GM18499 (cell line): ENCODE measurements around the gene SHROOM4.

Experiments
- ATAC-seq: cut with Tn5 transposase; IDR thresholded peaks from one replicate; pipeline ENCODE4 v1.9.1; 2021; ENCODE audit warnings: moderate number of reproducible peaks; ENCODE audit not compliant: insufficient read depth, unreplicated experiment

The SHROOM4 gene

GRCh38 chrX:50629774-50630173 is 184.2 kb downstream of the SHROOM4 start:
- ATAC-seq = no peak

DNA sequence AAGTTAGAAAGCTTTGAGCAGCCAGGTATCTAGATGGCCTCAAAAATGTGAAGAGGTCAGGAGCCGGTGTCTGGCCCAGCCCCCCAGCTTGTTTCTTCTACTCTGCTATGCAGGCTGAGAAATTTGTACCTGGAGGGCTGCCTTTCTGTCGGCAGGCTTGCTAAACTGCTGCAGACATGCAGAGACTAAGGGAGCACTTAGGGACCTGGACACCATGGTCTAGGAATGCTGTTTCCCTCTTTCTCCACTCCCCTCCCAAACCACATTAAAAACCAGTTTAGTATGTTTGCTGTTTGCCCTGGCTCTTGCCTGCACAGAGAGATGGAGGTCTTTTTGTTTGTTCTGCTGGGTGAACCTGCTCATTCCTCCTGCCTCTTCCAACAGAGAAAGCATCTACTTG is 186.3 kb downstream of the SHROOM4 start:
- no peak for ATAC-seq

DNA sequence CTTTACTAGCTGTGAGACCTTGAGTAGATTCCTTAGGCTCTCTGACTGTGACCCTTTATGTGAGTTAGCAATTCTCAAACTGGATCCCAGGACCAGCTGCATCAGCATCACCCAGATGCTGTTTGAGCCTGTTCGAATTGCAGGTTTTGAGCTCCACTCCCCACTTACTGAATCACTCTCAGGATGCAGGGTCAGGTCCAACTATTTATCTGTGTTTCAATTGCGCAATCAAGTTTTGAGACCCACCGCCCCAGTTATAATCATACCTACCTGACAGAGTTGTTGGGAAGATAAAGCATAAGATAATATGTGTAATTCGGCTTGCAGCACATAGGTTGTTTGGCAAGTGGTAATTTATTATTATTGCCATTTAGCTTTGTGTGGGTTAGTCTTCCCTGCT is 187.6 kb downstream of the SHROOM4 start:
- ATAC-seq = no peak

DNA sequence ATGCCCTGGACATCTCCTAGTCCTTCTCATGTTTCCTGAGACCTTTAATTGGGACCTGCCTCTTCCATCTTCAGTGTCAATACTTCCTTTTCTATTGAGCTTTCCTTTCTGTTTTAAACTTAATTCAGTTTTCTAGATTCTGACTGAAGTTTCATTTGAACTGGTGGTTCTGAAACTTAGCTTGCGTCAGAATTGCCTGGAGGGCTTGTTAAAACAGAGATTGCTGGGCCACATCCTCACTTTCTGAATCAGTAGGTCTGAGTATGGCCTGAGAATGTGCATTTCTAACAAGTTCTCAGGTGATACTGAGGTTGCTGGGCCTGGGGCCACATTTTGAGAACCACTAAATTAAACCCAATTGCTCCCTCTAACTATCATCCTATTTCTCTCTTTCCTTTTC is 191.2 kb downstream of the SHROOM4 start:
- ATAC-seq = no peak

GRCh38 chrX:50618788-50619558 is 195.0 kb downstream of the SHROOM4 start:
- no peak for ATAC-seq

GRCh38 chrX:50617183-50617582 is 196.8 kb downstream of the SHROOM4 start:
- ATAC-seq = no peak

DNA sequence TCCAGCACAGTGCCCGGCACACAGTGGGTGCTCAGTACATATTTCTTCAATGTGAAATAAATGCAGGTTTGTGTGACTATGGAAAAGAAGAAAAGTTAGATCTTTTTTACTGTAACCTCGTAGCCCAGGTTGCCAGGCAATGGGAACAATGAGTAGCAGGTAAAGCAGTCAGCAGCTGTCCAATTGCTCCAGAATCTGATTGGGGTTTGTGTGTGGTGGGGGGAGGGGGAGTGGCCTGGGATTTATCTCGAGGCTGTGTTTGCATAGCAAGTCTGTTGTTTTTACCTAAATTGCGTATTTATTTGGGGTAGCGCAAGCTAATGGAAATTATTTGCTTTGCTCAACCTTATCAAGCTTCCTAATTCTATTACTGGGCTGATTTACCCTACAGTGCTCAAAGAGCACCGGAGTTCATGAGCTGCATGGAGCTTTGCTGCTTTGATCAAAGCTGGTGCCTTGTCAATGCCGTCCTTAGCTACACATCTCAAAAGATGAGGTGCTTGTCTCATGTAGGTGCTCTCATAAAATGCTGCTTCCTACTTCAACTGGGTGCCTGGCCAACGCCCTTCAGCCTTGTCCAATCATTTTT is 198.3 kb downstream of the SHROOM4 start:
- ATAC-seq = no peak

- ATAC-seq = no peak
Measured at GRCh38 chrX:50614460-50614859, 199.5 kb downstream of the SHROOM4 start.

DNA sequence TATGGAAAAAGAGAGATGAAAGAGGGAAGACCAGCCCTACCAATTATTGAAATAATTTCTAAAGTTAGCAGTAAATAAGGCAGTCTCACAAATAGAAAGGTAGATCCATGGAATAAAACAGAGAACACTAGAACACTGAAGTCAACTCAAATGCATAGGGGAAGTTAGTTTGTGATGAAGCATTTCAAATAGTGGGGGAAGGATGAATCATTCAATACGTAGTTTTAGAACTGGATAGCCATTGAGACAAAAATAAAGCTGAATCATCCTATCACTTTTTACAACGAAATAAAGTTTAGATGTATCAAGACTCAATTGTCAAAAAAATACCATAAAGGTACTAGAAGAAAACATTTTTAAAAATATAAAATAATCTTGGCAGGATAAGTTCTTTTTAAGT is 200.1 kb downstream of the SHROOM4 start:
- ATAC-seq = no peak

- no peak for ATAC-seq
Measured at GRCh38 chrX:50609796-50610195, 204.2 kb downstream of the SHROOM4 start.

- ATAC-seq = no peak
Measured at GRCh38 chrX:50606300-50606950, 207.6 kb downstream of the SHROOM4 start.

DNA sequence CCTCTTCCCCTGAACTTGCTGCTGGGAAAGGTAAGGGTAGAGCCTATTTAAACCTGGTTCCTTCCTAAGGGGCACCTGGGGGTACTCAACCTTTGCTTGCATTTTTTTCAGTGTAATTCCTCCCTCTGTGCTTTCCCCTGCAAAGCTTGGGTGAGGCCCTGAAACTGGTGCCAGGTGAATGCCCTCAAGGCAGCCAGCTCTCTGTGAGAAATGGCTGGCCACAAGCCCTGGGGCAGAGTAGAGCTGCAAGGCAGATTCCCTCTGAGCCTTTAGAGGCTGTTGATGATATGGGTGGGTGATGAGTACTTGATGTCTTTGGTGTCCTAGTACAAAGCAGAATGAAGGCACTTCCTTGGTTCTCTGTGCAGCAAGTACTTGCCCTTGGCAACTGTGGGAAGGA is 217.9 kb downstream of the SHROOM4 start:
- no peak for ATAC-seq

- ATAC-seq = no peak
Measured at GRCh38 chrX:50594788-50595187, 219.2 kb downstream of the SHROOM4 start.

DNA sequence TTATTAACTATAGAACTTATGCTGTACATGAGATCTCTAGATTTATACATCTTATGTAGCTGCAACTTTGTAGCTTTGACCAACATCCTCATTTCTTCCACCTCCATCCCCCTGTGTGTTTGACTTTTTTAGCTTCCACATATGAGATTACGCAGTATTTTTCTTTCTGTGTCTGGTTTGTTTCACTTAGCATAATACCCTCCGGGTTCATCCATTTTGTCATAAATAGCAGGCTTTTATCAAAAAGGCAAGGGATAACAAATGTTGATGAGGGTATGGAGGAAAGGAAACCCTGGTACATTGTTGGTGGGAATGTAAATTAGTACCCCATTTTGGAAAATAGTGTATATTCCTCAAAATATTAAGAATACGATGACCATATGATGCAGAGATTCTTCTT is 227.0 kb downstream of the SHROOM4 start:
- no peak for ATAC-seq

- no peak for ATAC-seq
Measured at GRCh38 chrX:50586407-50586806, 227.6 kb downstream of the SHROOM4 start.

GRCh38 chrX:50581405-50581804 is 232.6 kb downstream of the SHROOM4 start:
- ATAC-seq = no peak

DNA sequence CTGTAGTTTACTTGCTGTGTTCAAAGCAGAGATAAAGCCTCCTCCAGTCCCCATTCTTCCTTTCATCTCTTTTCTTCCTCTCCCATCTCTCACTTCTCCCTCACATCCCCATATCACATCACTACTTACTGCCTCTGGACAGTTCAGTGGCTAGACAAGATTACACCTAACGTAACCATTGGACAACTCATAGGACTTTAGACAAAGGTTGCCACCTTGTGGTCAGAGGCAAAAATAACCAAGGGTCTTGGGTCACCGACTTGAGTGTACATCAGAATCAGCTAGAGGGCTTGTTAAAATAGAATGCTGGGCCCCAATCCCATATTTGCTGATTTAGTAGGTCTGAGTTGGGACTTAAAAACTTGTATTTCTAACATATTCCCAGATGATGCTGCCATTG is 234.0 kb downstream of the SHROOM4 start:
- ATAC-seq = no peak

DNA sequence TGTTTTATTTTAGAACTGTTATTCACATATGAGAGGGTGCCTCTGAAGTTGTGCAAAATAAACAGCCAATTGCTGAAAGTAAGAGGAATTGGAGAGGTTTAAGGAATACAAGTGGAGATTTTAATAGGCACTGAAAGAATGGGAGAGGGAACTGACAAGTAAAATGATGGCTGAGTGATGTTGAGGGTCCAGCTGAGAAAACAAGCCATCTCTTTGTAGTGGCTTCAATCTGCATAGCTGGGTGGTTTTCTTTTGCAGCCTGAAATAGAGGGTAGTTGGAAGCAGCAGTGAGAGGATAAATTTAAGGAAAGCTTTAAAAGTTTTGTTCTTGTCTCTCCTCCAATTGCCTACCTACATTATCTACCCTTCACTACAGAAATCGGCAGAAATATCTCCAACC is 236.7 kb downstream of the SHROOM4 start:
- ATAC-seq = no peak

- ATAC-seq = no peak
Measured at GRCh38 chrX:50567636-50568035, 246.4 kb downstream of the SHROOM4 start.

- no peak for ATAC-seq
Measured at GRCh38 chrX:50565718-50566117, 248.3 kb downstream of the SHROOM4 start.
